GM18498 (cell line): ENCODE data around the gene SLC22A31.

Experiments used
- ATAC-seq: cut with Tn5 transposase; IDR thresholded peaks from one replicate; pipeline ENCODE4 v1.9.1; 2021; ENCODE audit warnings: mild to moderate bottlenecking, moderate library complexity; ENCODE audit not compliant: unreplicated experiment

The SLC22A31 gene

DNA sequence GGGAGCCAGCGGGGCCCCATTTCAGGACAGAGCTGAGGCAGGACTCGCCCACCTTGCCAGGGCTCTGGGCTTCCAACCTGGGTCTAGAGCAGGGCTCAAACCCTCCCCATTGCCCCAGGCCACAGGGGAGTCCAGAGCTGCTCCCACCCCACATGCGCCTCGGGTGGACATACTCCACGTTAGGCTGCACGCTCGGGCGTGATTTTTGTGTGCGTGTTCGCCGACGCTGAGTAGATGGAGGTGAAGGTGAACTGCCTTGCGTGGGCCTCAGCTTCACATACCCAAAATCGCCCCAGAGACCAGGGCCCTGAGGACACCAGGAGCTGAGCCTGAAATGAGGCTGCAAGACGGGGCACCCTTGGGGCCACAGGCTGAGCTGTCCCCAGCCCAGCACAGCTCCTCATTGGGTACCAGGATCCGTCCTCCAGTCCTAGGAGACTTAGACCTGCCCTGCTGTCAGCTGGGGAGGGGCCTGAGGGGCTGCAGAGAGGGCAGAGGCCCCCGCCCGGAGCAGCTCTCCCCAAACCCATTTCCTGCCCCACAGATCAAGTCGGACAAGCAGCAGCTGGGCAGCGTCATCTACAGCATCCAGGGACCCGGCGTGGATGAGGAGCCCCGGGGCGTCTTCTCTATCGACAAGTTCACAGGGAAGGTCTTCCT is 20.6 kb downstream of the SLC22A31 start:
- ATAC-seq: no peak

DNA sequence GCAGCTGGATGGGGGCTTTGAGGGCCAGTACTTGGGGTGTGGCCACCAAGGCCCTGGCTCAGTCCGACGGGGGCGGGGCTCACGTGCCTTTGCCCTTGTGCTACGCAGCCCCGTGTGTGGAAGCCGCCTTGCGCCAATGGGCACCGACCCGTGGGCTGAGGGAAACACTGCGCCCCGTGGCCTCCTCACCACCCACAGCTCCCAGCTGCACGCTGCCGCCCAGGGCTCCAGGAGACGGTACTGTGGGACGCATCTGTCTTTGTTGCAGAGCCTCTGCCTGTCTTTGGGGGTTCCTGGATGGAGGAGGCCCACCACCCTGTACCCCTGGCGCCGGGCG is 21.2 kb downstream of the SLC22A31 start:
- no peak for ATAC-seq

DNA sequence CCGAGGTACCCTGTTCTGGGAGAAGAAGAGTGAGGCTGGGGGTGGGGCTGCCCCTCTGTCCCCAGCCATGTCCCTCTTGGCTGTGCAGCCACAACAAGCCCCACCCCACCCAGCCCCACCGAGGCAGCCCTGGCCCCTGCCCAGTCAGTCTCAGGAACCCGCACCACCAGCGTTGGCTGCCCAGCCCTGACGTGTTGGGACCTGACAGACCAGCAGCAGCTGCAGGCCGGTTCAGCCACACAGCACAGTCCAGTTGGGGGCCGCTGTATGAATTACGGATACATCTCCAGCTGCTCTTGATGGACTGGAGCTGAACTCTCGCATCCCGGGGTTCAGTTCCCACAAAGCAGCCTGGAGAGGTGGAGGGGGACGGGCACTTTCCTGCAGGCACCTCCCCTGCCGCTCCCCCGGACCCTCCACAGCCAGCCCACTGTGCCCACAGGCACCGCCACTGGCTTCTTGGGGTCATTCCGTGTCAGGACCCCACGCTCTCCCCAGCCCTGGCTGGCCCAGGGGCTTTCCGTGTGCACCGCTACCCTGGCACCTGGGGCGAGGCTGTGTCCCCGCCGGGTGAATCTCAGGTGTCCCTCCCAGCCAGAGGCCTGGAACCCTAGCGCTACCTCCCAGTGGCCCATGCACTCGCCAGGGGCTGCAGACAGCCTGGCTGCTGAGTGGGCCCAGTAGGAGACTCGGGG is 21.7 kb downstream of the SLC22A31 start:
- ATAC-seq: no peak

DNA sequence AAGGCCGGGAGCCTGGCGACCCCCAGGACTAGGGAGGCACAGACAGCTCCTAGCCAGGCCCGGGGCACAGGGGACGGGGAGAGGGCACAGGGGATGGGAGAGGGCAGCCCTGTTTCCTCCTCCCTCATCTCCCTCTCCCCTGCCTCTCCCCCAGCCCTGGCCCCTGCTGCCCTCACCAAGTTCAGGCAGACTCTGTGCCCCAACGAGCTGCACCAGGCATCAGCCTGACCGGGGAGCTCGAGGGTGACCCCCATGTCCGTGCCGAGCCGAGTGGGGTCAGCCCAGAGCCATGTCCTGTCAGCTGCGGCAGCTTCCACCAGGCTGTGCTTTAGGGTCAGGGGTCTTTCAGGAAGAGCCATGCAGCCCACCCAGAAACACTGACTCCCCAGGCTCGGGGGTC is 22.8 kb downstream of the SLC22A31 start:
- ATAC-seq: no peak

DNA sequence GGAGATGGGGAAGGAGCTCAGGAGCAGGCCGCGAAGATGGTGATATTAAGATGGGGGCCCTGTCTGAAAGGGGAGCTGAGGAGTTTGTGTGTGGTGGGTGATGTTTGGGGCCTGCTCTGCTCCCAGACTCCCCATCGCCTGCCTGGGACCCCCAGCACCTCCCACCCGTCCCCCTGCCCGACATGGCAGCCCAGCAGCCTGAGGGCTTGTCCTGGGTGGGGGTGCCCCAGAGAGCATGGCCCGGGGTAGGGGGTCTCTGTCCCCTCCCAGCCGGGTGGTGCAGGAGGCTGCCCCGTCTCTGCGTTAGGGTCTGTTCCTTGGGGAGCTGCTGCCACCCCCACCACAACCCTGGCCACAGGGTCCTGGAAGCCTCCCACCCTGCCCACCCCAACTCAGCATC is 23.6 kb downstream of the SLC22A31 start:
- ATAC-seq: no peak

DNA sequence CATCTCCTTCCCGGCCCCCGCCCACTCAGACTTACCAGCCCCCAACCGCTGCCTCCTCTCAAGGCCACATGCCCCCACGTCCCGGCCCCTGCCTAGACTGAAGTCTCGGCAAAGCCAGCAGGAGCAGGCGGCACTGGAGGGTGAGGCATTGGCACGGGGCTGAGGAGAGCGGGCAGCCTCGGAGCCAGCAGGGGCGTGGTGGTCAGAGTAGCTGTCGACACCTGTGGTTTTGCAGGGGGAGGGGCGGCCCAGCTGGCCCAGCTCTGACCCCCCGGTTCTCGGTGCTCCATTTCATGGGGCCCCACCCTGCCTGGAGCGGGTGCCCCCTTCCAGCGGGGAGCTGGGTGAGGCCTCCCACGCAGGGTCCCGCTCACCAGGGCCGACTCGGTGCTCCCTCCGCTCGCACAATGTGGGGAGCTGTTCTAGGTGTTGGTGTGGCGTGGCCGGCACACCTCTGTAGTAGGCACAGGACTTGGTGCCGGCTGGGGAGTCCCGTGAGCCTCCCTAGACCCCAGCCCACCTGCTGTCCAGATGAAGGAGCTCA is 24.1 kb downstream of the SLC22A31 start:
- ATAC-seq: no peak

DNA sequence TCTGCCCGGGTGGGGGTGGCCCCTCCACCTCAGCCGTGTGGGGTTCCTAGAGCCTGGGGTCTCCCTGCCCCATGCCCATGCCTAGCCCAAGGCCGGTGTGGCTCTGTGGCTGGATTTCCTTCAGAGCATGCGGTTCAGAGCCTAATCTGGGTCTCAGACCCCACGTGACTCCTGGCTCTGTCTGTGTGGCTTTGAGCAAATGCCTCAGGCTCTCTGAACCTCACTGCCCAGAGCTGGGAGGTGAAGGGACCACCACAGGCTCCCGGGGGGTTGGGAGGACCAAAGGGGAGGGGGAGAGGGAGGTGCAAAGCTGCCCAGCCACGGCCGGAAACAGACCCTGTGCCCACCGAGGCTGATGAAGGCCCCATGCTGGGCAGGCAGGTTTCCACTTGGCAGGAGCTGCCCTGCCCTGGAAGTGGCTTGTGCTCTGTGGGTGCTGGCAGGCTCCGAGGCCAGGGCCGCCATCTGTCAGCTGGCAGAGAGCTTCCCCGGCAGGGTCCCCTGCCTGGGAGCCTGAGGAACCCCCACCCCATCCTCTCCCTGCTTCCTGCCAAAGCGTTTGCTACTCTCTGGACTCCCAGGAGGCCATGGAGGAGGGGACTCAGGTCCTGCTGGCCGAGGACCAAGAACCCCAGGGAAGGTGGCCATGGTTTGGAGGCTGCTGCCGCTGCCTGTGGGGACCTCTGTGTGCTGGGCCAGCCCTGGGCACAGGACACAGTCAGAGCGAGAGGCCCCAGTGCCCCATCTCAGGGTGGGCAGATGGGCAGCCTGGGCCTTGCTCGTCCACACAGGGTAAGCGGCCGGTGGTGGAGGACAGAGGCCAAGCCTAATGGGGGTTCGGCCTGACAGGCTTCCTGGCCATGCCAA is 24.8 kb downstream of the SLC22A31 start:
- no peak for ATAC-seq

DNA sequence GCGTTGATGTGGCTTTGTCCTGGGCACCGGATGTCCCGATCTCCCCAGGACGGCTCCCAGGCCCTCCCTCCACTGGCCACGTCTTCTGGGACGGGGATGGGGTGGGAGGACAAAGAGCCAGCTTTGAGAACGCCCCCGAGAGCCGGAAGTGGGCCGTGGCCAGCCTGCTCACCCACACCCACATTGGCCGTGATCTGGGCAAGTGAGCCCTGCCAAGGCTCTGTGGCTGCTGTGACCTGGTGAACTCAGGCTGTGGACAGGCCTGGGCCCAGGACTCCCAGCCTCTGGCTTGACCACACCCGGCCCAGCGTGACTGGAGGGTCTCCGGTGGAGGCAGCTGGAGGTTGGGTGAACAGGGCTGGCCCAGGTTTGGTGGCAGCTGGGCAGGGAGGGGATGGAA is 25.5 kb downstream of the SLC22A31 start:
- ATAC-seq: no peak

DNA sequence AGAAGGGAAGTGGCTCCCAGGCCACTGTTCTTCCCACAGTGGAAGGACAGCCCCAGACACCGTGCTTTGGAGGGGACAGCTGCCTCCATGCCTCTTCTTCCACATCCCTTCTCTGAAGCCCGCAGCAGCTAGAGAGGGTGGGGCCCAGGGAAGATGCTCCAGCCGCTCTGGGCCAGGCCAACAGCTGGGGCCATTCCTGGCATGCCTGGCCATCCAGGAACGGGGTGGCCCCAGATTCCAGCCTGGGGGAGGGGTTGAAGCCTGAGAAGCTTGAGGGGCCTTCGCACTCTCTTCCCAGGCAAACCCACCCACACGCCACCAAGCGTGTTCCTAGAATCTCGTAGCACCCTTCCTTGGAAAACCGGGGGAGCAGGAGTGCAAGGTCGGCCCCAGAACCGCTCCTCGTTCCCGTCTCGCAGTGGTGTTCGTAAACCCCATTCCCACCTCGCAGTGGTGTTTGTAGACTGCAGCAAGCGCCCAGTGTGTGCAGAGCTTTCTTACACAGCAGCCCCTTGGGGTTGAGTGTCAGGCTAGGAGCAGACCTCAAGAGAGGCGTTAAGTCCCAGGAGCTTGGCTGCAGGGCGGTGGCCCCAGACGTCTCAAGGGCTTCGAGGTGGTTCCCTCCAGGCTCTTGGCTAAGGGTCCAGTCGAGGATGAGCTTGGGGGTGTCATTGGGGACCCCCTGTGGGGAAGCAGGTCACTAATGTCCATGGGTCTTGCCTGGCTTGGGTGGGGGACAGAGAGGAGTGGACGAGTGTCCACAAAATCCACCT is 26.1 kb downstream of the SLC22A31 start:
- ATAC-seq: no peak

DNA sequence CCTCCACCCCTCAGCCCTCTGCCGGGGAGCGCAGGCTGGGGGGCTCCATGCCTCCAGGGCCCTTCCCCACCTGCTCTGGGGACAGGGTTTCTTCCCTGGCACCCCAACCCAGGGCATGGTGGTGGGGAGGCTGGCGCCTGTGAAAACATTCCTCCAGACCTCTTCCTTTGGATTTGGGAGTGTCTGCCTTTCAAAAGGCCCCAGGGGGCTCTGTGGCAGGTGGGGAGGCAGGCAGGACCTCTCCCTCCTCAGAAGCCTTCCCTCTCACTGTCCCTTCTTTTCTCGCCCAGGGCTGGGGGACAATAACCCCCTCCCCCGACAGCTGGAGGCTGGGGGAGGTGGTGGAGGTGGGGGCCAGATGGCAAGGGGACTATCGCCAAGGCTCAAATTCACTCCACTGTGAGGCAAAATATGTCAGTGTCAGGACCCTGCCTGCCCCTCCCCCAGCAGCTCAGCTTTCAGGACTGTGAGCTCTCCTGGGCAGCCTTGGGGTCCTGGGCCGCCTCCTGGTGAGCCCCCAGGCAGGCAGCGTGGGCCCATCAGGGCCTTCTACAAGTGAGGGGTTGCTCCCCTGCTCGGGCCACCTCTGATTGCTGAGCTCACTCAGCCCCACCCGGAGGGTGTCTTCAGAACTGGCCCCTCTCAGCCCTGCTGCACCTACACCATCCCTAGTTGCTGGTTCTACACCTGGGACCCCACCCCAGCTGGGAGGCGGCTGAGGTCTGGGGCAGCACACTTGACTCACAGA is 27.0 kb downstream of the SLC22A31 start:
- ATAC-seq: no peak

DNA sequence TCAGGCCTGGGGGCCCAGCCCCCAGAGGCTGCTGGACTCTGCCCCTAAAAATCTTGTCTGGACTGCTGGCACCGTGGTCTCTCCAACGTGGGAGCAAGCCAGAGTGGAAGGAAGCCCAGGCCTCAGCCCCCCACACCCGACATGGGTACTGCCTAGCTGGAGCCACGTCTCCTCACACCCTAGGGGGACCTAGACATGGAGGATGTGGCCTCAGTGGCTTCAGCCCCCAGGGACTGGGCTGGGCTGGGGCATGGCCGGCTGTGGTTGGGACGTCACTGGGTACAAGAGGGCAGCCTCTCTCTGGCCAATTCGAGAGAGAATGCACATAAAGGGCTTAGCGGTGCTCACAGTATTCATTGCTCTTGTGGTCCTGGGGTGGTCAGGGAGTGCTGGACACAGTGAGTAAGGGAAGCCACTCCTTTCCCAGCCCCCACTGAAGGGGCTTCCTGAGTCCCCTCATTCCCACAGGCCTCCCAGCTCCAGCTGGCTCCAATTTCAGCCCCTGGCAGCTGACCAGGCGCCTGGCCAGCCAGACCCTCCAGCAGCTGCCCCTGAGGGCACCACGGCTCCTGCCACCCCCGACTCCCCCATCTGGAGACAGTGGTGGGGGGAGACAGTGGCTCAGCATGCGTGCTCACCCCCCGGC is 27.7 kb downstream of the SLC22A31 start:
- ATAC-seq: no peak

DNA sequence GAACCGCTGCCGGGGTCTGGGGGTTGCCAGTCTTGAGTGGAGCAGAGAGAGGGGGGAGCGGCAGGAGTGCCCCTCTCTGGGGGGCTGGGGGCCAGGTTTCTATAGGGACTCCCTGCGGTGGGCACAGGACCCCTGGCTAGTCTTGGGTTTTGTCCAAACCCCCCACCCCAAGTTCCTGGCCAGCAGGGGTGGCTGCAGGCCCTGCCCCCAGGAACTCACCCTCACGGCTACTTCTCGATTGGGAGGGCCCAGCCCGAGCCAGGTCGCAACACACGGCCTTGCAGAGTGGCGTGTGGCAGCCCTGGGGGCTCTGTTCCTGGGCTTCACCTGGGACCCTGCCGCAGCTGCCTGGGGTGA is 28.2 kb downstream of the SLC22A31 start:
- ATAC-seq: no peak

DNA sequence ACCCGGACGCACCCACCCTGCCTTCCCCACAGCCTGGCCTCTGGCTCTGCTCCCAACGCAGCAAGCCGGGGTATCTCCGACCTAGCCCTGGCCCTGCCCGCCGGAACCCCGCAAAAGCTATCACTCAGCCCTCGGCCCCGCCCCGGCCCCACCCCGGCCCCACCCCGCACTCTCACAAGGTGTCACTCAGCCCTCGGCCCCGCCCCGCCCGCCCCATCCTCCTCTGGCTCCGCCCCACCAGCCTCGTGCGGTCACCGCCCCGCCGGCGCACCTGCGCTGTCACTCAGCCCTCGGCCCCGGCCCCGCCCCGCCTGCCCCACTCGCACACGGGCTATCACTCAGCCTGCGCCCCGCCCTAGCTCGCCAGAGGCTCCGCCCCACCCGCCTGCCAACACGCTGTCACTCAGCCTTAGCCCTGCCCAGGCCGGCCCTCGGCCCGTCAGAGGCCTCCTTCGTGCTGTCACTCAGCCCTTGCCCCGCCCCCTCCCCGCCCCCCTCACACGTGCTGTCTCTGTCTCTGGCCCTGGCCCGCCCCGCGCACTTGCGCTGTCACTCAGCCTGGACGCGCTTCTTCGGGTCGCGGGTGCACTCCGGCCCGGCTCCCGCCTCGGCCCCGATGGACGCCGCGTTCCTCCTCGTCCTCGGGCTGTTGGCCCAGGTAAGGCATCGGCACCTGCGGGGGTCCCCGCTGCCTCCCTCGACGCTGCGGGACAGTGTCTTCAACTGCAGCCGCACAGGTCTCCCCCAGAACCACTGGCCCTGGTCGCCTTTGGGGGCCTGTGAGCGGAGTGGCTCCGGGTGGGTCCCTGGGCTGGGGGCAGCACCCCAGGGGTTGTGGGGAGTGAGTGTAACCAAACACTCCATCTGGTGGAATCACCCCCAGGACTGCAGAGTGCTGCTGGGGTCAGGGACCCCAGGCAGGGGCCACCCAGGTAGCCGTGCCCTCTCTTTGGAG is 28.8 kb downstream of the SLC22A31 start, which contains the start of gene CDH15:
CDH15 (plus strand) TSS at position 533 of the 955 bp plus-strand sequence; CDS start at position 617, 84 bp downstream.
- peak; percentile 85 for ATAC-seq

DNA sequence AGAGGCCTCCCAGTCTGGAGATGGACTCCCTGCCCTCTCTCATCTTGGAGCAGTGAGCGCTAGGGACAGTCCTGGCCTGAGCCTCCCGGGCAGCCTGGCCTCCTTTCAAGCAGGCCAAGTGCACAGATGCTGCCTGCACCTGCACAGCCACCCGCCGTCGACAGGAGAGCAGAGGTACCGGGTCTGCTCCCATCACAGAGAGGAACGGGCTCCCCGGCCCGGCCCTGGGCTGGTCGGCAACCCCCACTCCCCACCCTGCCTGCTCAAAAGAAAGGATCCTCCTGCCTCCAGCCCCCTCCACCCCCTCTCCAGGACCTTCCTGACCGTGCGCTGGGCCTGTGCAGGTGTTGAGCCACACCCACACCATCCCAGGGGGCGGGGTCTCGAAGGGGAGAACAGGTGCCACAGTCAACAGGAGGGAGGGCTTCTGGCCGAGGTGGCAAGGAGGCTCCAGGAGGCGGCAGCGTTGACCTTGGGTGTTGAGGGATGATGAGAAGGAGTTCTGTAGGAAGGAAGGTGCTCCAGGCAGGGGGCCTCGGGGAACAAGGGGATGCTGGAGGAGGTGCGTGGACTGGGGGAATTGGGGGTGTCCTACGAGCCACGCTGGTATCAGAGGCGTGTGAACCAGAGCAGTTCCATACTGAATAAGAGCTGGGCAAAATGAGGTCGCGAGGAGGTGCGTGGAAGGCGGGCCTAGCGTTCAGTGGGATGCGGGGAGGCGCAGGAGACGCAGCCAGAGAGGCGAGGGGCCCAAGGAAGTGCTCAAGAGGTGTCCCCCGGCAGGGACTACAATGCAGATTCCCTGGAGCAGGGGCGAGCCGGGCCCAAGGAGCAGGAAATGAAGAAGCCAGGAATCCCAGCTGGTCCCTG is 29.8 kb downstream of the SLC22A31 start:
- ATAC-seq: no peak

DNA sequence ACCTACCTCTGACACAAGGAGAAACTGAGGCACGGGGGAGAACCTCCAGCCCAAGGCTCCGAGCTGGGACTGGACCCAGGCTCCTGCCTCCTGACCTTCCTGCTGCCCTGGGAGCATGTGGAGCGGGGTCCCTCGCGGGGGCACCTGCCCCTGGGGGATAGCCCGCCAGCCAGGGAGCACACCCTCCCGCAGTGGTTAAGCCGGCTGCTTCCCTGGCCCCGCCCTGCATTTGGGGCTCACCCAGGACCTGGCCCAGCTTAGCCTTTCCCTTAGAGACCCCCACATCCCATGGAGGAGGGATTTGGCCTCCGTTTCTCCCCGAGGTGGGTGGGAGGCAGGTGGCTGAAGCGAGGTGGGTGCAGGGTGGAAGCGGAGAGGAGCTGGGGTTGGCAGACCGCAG is 30.6 kb downstream of the SLC22A31 start:
- ATAC-seq: no peak

DNA sequence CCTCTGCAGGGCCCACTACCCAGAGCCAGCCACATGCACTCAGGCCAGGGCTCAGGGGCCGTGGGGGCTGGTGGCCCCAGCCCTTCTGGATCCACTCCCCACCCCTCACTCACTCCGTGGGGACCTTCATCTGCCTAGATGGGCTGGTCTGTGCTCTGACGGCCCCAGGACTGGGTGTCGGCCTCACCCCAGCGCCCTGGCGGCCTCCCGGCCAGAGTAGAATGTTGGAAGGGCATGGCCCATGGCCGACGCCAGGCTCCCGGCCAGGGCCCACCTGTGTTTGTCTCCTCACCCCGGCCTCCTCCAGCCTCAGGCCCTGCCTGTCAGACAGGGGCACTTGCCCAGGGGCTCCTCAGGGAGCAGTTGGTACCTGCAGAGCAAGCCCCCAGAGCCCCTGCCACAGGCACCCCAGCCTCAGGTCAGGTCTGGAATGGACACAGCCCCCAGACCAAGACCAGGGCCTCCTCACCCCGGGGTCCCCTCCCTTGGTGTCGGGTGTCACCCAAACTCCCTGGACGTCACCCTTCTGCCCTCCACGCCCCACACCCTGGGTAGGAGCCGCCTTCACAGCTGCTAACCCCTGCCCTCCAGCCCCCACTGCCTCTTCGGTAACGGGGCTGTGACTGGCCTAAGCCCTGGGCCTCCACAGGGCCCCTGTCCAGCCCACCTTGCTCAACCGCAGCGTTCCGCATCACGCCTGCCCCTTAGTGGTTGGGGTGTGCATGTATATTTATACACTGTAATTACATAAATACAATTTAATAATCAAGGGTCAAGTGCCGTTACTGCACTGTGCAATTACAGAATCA is 31.8 kb downstream of the SLC22A31 start:
- ATAC-seq: no peak

DNA sequence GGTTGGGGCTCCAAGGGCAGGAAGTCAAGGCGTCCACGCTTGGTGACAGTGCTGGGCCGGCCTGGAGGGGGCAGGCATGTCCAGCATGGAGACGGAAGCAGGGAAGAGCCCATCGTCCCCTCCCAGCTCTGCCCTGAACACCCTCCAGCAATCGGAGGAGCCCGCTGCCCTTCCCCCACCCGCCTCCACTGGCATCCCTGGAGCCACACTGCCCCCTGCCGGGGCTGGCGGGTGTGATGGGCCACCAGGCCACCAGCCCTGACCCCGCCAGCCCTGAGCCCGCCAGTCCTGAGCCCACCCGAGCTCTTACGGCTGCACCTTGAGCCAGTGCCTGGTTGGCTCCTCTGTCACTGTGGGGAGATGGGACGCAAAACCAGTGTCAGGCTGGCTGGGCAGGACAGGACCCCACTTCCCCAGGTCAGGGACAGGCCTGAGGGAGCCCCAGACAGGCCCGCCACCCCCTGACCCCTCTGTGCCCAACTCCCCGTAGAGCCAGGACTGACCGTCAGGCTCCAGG is 32.9 kb downstream of the SLC22A31 start:
- no peak for ATAC-seq
